PFSK-1 (cell line): Measurements from ENCODE around the gene TRPM3.

Experiments used
- FOXP2 ChIP-seq: optimal IDR thresholded peaks from 2 replicates; pipeline ENCODE3; 2011; ENCODE audit warnings: borderline replicate concordance, control low read depth, inconsistent platforms; ENCODE audit not compliant: insufficient read depth; ENCODE audit errors: extremely low read length, extremely low read depth
- POLR2AphosphoS5 ChIP-seq: IDR thresholded peaks from 2 replicates; pipeline ENCODE4 v1.6.1; 2012; ENCODE audit warnings: low read depth, mild to moderate bottlenecking, control low read depth, low read length, moderate library complexity
- REST ChIP-seq, 2 experiments: IDR thresholded peaks; 2 replicates each; pipeline versions ENCODE4 v1.6.1 to v1.8.0; 2011 to 2012; ENCODE audit warnings: low read depth in 2 of 2, low read length in 2 of 2, control low read depth in 1 of 2, inconsistent platforms in 1 of 2, mild to moderate bottlenecking in 1 of 2, moderate library complexity in 1 of 2; ENCODE audit not compliant: insufficient read depth in 1 of 2
- SIN3A ChIP-seq: IDR thresholded peaks from 2 replicates; pipeline ENCODE4 v1.6.1; 2012; ENCODE audit warnings: mild to moderate bottlenecking, low read length, moderate library complexity, borderline replicate concordance; ENCODE audit not compliant: insufficient read depth
- TAF1 ChIP-seq: IDR thresholded peaks from 2 replicates; pipeline ENCODE4 v1.6.1; 2012; ENCODE audit warnings: low read length, control low read depth, borderline replicate concordance; ENCODE audit not compliant: insufficient read depth

TRPM3 gene

DNA sequence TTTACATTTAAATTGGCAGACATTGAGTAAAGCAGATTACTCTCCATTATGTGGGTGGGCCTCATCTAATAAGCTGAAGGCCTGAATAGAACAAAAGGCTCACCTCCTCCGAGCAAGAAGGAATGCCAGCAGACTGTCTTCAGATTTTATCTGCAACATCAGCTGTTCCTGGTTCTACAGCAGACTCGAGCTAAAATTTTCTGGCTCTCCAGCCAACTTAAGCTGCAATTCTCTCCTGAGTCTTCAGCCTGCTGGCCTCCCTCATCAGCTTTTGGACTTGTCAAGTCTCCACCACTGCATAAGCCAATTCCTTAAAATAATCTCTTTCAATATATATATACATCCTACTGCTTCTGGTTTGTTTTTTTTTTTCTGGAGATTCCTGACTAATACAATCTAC lies 12.5 kb downstream of the TRPM3 start:
- no peak for TF ChIP-seq TAF1
- TF ChIP-seq SIN3A, result no peak
- TF ChIP-seq REST (IDR thresholded peaks at IDR 0.05; ENCODE audit: insufficient read depth in 1 of 2, low read depth in 2 of 2, low read length in 2 of 2), result no peak
- TF ChIP-seq FOXP2, result no peak
- TF ChIP-seq POLR2AphosphoS5, result no peak

DNA sequence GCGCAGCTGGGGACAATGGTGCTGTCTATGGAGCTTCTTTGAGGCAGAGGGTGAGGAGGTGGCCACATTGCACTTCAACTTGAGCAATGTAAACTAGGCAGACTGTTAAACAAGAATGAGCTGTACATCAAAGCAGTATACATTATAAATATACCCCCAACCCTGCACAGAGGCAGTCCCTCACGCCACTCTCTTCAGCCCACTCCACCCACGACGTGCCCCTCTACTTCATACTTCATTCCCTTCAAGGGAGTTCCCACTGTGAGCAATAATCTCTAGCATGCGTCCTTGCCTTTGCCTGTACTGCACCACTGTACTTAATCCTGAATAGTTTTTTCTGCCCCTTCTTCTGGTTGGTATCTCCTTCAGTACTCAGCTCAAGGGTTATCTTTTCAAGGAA lies 14.4 kb downstream of the TRPM3 start:
- TF ChIP-seq REST (IDR thresholded peaks at IDR 0.05; ENCODE audit: insufficient read depth in 1 of 2, low read depth in 2 of 2, low read length in 2 of 2), result no peak
- TF ChIP-seq TAF1, result no peak
- TF ChIP-seq FOXP2, result no peak
- TF ChIP-seq SIN3A, result no peak
- no peak for TF ChIP-seq POLR2AphosphoS5

- TF ChIP-seq REST (IDR thresholded peaks at IDR 0.05; ENCODE audit: insufficient read depth in 1 of 2, low read depth in 2 of 2, low read length in 2 of 2) (no peak), TAF1 (no peak), POLR2AphosphoS5 (no peak), SIN3A (no peak), FOXP2 (no peak)
Observed at GRCh38 chr9:71105192-71105591, 16.2 kb downstream of the TRPM3 start.

DNA sequence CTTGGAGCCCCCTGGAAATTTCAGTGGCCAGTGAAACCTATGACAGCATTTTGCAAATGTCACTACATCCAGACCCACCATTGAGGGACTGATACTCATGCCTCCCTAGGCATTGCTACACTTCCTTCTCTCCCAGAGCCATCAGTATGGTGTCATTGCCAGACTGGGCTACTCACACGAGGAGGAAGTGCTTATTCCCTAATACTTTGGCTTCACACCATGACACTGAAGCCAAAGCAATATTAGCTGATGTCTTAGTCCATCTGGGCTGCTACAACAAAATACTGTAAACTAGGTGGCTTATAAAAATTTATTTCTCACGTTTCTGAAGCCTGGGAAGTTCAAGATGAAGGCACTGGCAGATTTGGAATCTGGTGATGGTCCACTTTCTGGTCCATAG lies 22.6 kb downstream of the TRPM3 start:
- TF ChIP-seq TAF1 (no peak), POLR2AphosphoS5 (no peak), SIN3A (no peak), REST (IDR thresholded peaks at IDR 0.05; ENCODE audit: insufficient read depth in 1 of 2, low read depth in 2 of 2, low read length in 2 of 2) (no peak), FOXP2 (no peak)

DNA sequence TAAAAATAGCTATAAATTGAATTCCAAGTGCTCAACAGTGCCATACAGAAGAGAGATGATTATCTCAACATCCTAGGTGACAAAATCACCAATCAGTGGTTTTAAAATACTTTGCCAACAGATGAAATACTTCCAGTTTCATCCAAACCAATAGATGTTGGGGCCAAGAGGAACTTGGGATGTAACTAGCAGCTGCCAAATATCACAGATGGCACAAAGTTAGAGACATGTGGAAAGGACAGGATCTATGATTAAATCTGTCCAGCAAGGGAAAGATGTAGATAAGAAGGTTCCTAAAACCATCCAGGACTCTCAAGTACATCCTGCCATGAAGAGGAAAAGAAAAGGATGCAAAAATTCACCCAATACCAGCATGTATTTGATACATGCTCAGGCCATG lies 23.8 kb downstream of the TRPM3 start:
- no peak for TF ChIP-seq TAF1
- no peak for TF ChIP-seq SIN3A
- no peak for TF ChIP-seq POLR2AphosphoS5
- no peak for TF ChIP-seq FOXP2
- TF ChIP-seq REST (IDR thresholded peaks at IDR 0.05; ENCODE audit: insufficient read depth in 1 of 2, low read depth in 2 of 2, low read length in 2 of 2), result no peak
